Measurements from ENCODE around the gene TNFRSF25. TPM values are rescaled to one million over a fixed set of nuclear protein-coding genes. Genes with fewer than 3 reads are reported as not detected.
A peak's percentile ranks its signal among the peaks of the same experiment; 100 is the strongest.

The TNFRSF25 gene
- total and polyA plus RNA-seq, 2 donors from 2014 or later, result 7.6 to 13.8 TPM

- Histone ChIP-seq H3K9me3 (ENCODE audit: control insufficient read depth in 2 of 3, insufficient read depth in 1 of 3, low read length in 3 of 3) (no peaks in the 10 kb centered on the region), H3K27ac (ENCODE audit: low read depth in 2 of 2, low read length in 2 of 2) (no peak overlapping the region), H3K27me3 (ENCODE audit: control insufficient read depth, insufficient read depth, low read length) (no peaks in the 10 kb centered on the region), H3K4me1 (ENCODE audit: control insufficient read depth in 2 of 3, insufficient read depth in 2 of 3, low read depth in 1 of 3, low read length in 3 of 3) (no peaks in the 10 kb centered on the region), H3K4me3 (ENCODE audit: low read length in 3 of 3) (no peak overlapping the region), H3K9ac (ENCODE audit: low read length in 3 of 3) (no peak overlapping the region), H3K36me3 (ENCODE audit: control insufficient read depth in 2 of 3, insufficient read depth in 3 of 3, low read length in 3 of 3) (no peaks in the 10 kb centered on the region)
- DNase-seq (peak in 1 of 5 donors; percentile 70), FAIRE-seq (no peak)
- TF ChIP-seq, protein P1, sequence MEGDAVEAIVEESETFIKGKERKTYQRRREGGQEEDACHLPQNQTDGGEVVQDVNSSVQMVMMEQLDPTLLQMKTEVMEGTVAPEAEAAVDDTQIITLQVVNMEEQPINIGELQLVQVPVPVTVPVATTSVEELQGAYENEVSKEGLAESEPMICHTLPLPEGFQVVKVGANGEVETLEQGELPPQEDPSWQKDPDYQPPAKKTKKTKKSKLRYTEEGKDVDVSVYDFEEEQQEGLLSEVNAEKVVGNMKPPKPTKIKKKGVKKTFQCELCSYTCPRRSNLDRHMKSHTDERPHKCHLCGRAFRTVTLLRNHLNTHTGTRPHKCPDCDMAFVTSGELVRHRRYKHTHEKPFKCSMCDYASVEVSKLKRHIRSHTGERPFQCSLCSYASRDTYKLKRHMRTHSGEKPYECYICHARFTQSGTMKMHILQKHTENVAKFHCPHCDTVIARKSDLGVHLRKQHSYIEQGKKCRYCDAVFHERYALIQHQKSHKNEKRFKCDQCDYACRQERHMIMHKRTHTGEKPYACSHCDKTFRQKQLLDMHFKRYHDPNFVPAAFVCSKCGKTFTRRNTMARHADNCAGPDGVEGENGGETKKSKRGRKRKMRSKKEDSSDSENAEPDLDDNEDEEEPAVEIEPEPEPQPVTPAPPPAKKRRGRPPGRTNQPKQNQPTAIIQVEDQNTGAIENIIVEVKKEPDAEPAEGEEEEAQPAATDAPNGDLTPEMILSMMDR (IDR thresholded peaks at IDR 0.05; ENCODE audit: borderline replicate concordance, extremely low read depth, insufficient read depth), result no peak
- intact Hi-C loops (cut with DNase I), result no loop called here
These were observed 2.9 kb upstream of the TNFRSF25 start for GRCh38 chr1:6468729-6469461.

DNA sequence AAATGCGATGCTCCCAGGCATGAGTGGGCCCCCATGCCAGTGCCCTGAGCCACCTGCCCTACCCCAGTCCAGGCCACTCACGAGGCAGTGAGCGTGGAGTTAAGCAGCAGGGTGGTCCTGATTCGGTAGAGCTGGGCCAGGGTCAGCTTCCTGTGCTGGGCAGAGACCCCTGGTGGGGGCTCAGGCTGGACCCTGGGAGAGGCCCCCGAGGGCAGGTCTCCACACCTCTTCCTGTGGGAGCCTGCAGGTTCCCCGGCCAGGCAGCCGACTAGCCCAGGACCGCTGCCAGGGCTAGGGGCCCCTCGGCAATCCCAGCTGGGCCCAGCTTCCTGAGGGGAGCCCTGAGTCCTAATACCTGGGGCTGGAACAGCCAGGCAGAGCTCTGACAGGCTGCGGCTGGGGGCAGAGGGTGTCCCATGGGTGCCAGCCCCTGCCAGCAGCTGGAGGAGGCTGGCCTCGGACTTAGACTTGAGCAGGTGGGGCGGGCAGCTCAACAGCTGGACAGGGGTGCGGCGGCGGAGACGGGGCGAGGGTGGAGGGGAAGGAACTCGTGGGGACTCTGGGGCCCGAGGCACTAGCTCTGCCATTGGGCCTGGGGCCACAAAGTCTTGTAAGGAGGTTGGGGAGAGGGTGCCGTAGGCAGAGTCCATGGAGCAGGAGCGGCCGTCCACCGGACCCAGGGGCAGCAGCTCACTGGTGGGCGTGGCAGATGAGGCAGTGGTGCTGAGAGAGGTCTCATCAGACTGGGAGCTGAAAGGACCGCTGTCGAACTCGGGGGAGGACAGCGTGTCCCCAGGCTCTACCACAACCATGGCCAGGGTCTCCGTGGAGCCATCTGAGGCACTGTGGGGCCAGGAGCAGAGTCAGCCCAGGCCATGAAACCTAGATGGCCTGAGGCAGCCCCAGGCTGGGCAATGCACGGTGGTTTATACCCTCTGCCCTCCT lies 2.0 kb upstream of the TNFRSF25 start:
- Histone ChIP-seq H3K36me3 (ENCODE audit: control insufficient read depth in 2 of 3, insufficient read depth in 3 of 3, low read length in 3 of 3) (no peaks in the 10 kb centered on the region), H3K27me3 (ENCODE audit: control insufficient read depth, insufficient read depth, low read length) (no peaks in the 10 kb centered on the region), H3K4me3 (ENCODE audit: low read length in 3 of 3) (no peak overlapping the region), H3K27ac (ENCODE audit: low read depth in 2 of 2, low read length in 2 of 2) (no peak overlapping the region), H3K4me1 (ENCODE audit: control insufficient read depth in 2 of 3, insufficient read depth in 2 of 3, low read depth in 1 of 3, low read length in 3 of 3) (no peaks in the 10 kb centered on the region), H3K9me3 (ENCODE audit: control insufficient read depth in 2 of 3, insufficient read depth in 1 of 3, low read length in 3 of 3) (no peaks in the 10 kb centered on the region), H3K9ac (ENCODE audit: low read length in 3 of 3) (no peak overlapping the region)
- intact Hi-C loops (cut with DNase I), result no loop called here
- DNase-seq, result peak in 1 of 5 donors; percentile 68
- FAIRE-seq, result no peak
- TF ChIP-seq, protein P1 (IDR thresholded peaks at IDR 0.05; ENCODE audit: borderline replicate concordance, extremely low read depth, insufficient read depth), result no peak

GRCh38 chr1:6467224-6467623 lies 1.3 kb upstream of the TNFRSF25 start:
- Histone ChIP-seq H3K27ac (ENCODE audit: low read depth in 2 of 2, low read length in 2 of 2) (no peak overlapping the region), H3K36me3 (ENCODE audit: control insufficient read depth in 2 of 3, insufficient read depth in 3 of 3, low read length in 3 of 3) (no peaks in the 10 kb centered on the region), H3K27me3 (ENCODE audit: control insufficient read depth, insufficient read depth, low read length) (no peaks in the 10 kb centered on the region), H3K9me3 (ENCODE audit: control insufficient read depth in 2 of 3, insufficient read depth in 1 of 3, low read length in 3 of 3) (no peaks in the 10 kb centered on the region), H3K9ac (ENCODE audit: low read length in 3 of 3) (no peak overlapping the region), H3K4me3 (ENCODE audit: low read length in 3 of 3) (no peak overlapping the region), H3K4me1 (ENCODE audit: control insufficient read depth in 2 of 3, insufficient read depth in 2 of 3, low read depth in 1 of 3, low read length in 3 of 3) (no peaks in the 10 kb centered on the region)
- TF ChIP-seq, protein P1 (IDR thresholded peaks at IDR 0.05; ENCODE audit: borderline replicate concordance, extremely low read depth, insufficient read depth), result no peak
- FAIRE-seq (no peak), DNase-seq (peak in 1 of 5 donors; percentile 65)
- intact Hi-C loops (cut with DNase I), result no loop called here
